Neutrophil (primary cell): ENCODE data around the gene SLC6A13.

ENCODE experiments used
- H3K27ac ChIP-seq: fragments of 200-600 bp; sonication (generic); 2 replicates; pipeline ENCODE4 v1.5.1; 2016; ENCODE audit warnings: mild to moderate bottlenecking, moderate library complexity
- H3K27me3 ChIP-seq: fragments of 200-600 bp; sonication (generic); 2 replicates; pipeline ENCODE4 v1.6.0; 2016; ENCODE audit warnings: mild to moderate bottlenecking
- H3K36me3 ChIP-seq: fragments of 200-600 bp; sonication (generic); 2 replicates; pipeline ENCODE4 v1.5.1; 2017
- H3K4me1 ChIP-seq, 2 experiments: fragments of 200-600 bp in 1 of 2; sonication (generic) in 1 of 2; 1 replicate in 1 of 2; 2 replicates in 1 of 2; pipeline versions ENCODE4 v1.5.1 to v1.6.1; 2013 to 2016; ENCODE audit warnings: low read depth in 1 of 2, low read length in 1 of 2, mild to moderate bottlenecking in 1 of 2, moderate library complexity in 1 of 2; ENCODE audit not compliant: control insufficient read depth in 1 of 2, insufficient read depth in 1 of 2
- H3K4me3 ChIP-seq, 2 experiments: fragments of 200-600 bp in 1 of 2; sonication (generic) in 1 of 2; 1 replicate in 1 of 2; 2 replicates in 1 of 2; pipeline ENCODE4 v1.5.1; 2013 to 2016; ENCODE audit warnings: low read depth in 1 of 2, low read length in 1 of 2, mild to moderate bottlenecking in 1 of 2, moderate library complexity in 1 of 2
- H3K9me3 ChIP-seq: fragments of 200-600 bp; sonication (generic); 2 replicates; pipeline ENCODE4 v1.5.1; 2016
- CTCF ChIP-seq: fragments of 200-600 bp; sonication (generic); IDR thresholded peaks from 2 replicates; pipeline ENCODE4 v1.5.1; 2016; ENCODE audit warnings: antibody characterized with exemption

The SLC6A13 gene

GRCh38 chr12:211142-211465 is 51.5 kb downstream of the SLC6A13 start:
- Histone ChIP-seq H3K27me3 (peaks cover 42% of the 10 kb centered on the region), H3K4me1 (peaks cover 9 to 38% of the 10 kb centered on the region in 2 experiments), H3K36me3 (no peaks in the 10 kb centered on the region), H3K4me3 (no peak overlapping the region), H3K9me3 (no peaks in the 10 kb centered on the region), H3K27ac (no peak overlapping the region)
- no peak for TF ChIP-seq CTCF

DNA sequence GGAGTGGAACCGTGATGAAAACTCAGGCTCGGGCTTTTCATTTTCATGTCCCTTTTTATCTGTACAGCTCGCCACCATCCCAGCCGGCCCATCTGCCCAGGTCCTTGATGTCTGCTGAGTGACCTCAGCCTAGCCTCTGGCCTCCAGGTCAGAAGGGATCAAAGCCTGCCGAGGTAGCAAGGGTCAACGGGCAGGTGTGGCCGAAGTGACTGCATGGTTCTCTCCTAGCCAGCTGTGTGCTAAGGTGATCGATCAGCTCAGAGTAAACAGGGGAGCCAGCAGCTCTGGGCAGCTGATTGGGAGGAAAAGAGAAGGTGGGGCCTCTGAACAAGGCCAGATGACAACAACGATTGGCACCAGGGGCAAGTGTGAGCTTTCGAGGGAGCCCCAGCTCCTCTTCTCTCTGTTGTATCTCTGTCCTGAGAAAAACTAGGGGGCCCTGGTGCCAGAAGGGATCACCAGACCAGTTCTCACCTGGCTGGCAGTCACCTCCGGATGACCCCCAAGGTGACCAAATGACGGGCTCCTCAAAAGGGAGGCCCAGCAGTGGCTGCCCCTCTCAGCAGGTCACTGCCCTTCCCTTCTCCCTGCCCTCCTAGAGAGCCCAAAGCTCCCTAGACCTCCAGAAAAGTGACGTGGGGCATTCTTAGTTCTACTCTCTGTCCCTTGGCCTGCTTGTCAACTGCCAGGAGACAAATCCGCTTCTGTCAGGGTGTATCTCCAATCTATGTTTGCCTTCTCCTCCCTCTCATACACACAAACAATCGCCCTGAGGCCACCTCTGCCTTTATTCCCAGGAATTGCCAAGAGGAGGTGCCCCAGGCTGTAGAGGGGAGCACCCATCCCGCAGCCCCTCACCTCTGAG is 52.1 kb downstream of the SLC6A13 start:
- Histone ChIP-seq H3K4me1 (peaks cover 9 to 38% of the 10 kb centered on the region in 2 experiments), H3K4me3 (no peak overlapping the region), H3K36me3 (no peaks in the 10 kb centered on the region), H3K27ac (no peak overlapping the region), H3K9me3 (no peaks in the 10 kb centered on the region), H3K27me3 (peaks cover 46% of the 10 kb centered on the region)
- no peak for TF ChIP-seq CTCF

DNA sequence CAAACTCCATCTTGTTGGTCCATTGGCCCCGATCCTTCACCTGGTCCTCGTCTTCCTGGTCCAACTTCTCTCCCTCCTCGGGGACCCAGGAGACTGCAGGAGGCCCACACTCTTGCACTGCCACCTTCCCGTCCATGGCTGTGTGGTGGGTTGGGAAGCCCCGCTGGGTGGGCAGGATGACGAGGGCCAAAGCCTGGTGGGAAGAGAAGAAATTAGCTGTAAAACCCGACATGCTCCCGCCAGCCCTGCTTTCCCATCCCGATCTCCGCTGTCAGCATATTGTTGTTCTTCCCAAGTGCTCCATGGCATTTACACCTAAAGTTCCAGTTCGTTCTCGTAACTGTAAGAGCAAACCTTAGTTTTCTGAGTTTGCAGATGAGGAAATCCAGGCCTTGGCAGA is 52.8 kb downstream of the SLC6A13 start:
- no peak overlapping the region for H3K4me3 ChIP-seq
- no peak overlapping the region for H3K27ac ChIP-seq
- H3K9me3 ChIP-seq = no peaks in the 10 kb centered on the region
- TF ChIP-seq CTCF = no peak
- H3K4me1 ChIP-seq = peaks cover 9 to 31% of the 10 kb centered on the region in 2 experiments
- H3K27me3 ChIP-seq = peaks cover 49% of the 10 kb centered on the region
- H3K36me3 ChIP-seq = no peaks in the 10 kb centered on the region

DNA sequence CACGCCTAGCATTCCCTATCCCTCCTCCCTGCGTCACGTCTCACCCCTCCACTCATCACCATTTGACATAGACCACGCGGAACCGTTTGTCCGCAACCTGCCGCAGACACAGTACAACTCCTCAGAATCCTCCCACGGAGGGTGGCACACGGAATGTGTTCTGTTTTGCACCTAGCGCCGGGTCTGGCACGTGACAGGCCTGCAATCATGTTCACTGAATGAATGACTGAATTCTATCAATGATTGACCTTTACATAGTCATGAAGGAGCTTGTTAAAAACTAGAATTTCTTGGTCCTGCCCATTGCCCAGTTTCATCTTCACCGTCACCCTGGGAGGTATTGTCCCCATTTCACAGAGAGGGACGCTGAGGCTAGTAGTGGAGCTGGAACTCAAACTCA is 53.4 kb downstream of the SLC6A13 start:
- no peak overlapping the region for H3K27ac ChIP-seq
- TF ChIP-seq CTCF = no peak
- H3K9me3 ChIP-seq = no peaks in the 10 kb centered on the region
- H3K27me3 ChIP-seq = peaks cover 49% of the 10 kb centered on the region
- no peak overlapping the region for H3K4me3 ChIP-seq
- H3K4me1 ChIP-seq = peaks cover 9 to 25% of the 10 kb centered on the region in 2 experiments
- H3K36me3 ChIP-seq = no peaks in the 10 kb centered on the region

- TF ChIP-seq CTCF = no peak
- Histone ChIP-seq H3K36me3 (no peaks in the 10 kb centered on the region), H3K4me3 (no peak overlapping the region), H3K4me1 (peaks cover 9 to 21% of the 10 kb centered on the region in 2 experiments), H3K9me3 (no peaks in the 10 kb centered on the region), H3K27ac (no peak overlapping the region), H3K27me3 (peaks cover 49% of the 10 kb centered on the region)
These were observed 53.8 kb downstream of the SLC6A13 start for GRCh38 chr12:208813-209212.
